Upper lobe of right lung (tissue), 1 donor: ENCODE results near the gene RNF121. TPM values are rescaled to one million over a fixed set of nuclear protein-coding genes. Genes with fewer than 3 reads are reported as not detected.

Experiments used
- ATAC-seq: fragments of 200-7000 bp; cut with Tn5 transposase; one replicate; pipeline ENCODE4 v1.9.1; 2020; ENCODE audit warnings: mild to moderate bottlenecking, moderate library complexity
- DNase-seq: peaks from one replicate; pipeline ENCODE4 v3.0.0-alpha.2; 2020
- H3K27ac ChIP-seq: fragments of 200-600 bp; one replicate; pipeline ENCODE4 v1.8.0; 2022
- H3K27me3 ChIP-seq: fragments of 200-600 bp; one replicate; pipeline ENCODE4 v1.8.0; 2022; ENCODE audit warnings: mild to moderate bottlenecking
- H3K36me3 ChIP-seq: fragments of 200-600 bp; one replicate; pipeline ENCODE4 v1.8.0; 2022
- H3K4me1 ChIP-seq: fragments of 200-600 bp; one replicate; pipeline ENCODE4 v1.8.0; 2022
- H3K4me3 ChIP-seq: fragments of 200-600 bp; one replicate; pipeline ENCODE4 v1.8.0; 2022; ENCODE audit warnings: mild to moderate bottlenecking
- H3K9me3 ChIP-seq: fragments of 200-600 bp; one replicate; pipeline ENCODE4 v1.8.0; 2022
- CTCF ChIP-seq: fragments of 200-600 bp; IDR thresholded peaks from one replicate; pipeline ENCODE4 v1.8.0; 2022; ENCODE audit warnings: antibody characterized with exemption
- intact Hi-C: fragments of 100-400 bp; cut with DNase I; formaldehyde crosslinking; loops from one replicate; pipeline ENCODE4 v1.11.0; 2022
- total RNA-seq: library from RNA; stranded (reverse); fragmentation: NEBNext Ultra II Directional; extraction: Animal tissue kit (Norgen Biotek cat#: 25700); gene quantifications from one replicate; pipeline ENCODE4 v1.2.1, GENCODE V29; 2021
- donor health status: DM: no; HTN: yes; CAD: no; lungs with severe emphysema.

The RNF121 gene
- total RNA-seq, 1 donor from 2014 or later = 26.8 TPM

- H3K27ac ChIP-seq = no peak overlapping the region
- intact Hi-C loops = no loop called here
- DNase-seq (no peak), ATAC-seq (no peak)
- TF ChIP-seq CTCF = no peak
- H3K4me3 ChIP-seq = no peak overlapping the region
- H3K27me3 ChIP-seq = no peaks in the 10 kb centered on the region
- no peaks in the 10 kb centered on the region for H3K9me3 ChIP-seq
- peaks cover 41% of the 10 kb centered on the region for H3K4me1 ChIP-seq
- H3K36me3 ChIP-seq = peaks cover 94% of the 10 kb centered on the region
These were observed 101.7 kb downstream of the RNF121 start for GRCh38 chr11:72030472-72031045.

DNA sequence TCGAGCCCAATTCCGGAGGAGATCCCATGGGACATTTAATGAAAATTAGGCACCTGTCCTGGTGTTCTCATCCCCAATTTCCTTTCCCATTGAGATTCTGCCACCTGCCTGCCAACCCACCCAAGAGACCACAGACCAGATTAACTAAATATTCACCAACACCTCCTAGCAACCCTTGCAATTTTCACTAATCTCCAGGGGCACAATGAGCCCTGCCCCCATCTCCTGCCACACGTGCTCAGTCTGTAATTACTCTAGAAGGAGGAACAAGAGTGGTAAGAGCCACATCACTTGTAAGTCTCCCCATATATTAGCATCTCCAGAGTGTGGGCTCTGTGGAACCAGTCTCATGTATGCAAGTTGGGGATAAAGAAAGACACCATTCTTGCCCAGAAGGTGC is 107.8 kb downstream of the RNF121 start:
- Histone ChIP-seq H3K27me3 (no peaks in the 10 kb centered on the region), H3K4me3 (no peak overlapping the region), H3K4me1 (peaks cover 54% of the 10 kb centered on the region), H3K9me3 (no peaks in the 10 kb centered on the region), H3K27ac (no peak overlapping the region), H3K36me3 (peaks cover 42% of the 10 kb centered on the region)
- intact Hi-C loops = no loop called here
- DNase-seq (no peak), ATAC-seq (no peak)
- no peak for TF ChIP-seq CTCF

DNA sequence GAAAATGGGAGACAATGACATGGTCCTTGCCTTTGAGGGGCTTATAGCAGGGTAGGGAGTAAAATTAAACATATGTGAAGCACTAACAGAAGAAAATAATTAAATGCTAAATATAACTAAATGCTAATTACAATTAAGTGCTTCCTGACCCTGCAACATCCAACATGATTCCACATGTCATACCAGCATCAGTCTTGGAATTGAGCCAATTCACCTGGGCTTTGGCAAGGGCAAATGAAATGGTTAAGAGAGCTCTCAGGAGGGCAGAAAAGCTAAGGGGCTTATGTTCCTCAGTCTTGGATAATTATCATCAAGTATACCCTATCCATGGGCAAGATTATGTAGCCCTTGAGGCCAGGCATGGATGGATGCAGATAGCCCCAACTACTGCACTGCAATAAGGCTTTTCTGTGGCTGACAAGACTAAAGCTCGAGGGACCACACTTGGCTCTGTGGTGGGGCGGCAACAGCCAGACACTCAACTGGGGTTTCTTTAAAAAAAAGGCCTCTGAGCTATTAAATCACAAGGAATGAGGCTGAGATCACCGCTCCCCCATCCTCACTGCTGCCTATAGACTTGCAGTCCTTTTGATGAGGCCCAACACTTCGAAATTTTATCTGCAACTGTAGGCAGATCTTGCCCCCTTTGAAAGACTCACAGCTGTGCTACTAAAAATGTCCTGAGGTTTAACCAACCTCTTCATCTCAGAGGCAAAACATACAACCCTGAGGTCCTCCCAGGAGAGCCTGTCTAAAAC is 108.9 kb downstream of the RNF121 start:
- no peak for TF ChIP-seq CTCF
- H3K36me3 ChIP-seq = peaks cover 31% of the 10 kb centered on the region
- no peaks in the 10 kb centered on the region for H3K27me3 ChIP-seq
- DNase-seq (no peak), ATAC-seq (no peak)
- peak overlapping the region; percentile 98 for H3K27ac ChIP-seq
- H3K4me3 ChIP-seq = peak overlapping the region; percentile 68
- intact Hi-C loops = no loop called here
- peaks cover 58% of the 10 kb centered on the region for H3K4me1 ChIP-seq
- H3K9me3 ChIP-seq = no peaks in the 10 kb centered on the region

- peak overlapping the region; percentile 98 for H3K27ac ChIP-seq
- peaks cover 54% of the 10 kb centered on the region for H3K4me1 ChIP-seq
- ATAC-seq = peak; percentile 9
- intact Hi-C loops = no loop called here
- H3K27me3 ChIP-seq = no peaks in the 10 kb centered on the region
- no peak for DNase-seq
- no peak for TF ChIP-seq CTCF
- H3K9me3 ChIP-seq = no peaks in the 10 kb centered on the region
- H3K4me3 ChIP-seq = peak overlapping the region; percentile 68
- peaks cover 24% of the 10 kb centered on the region for H3K36me3 ChIP-seq
These were observed 109.6 kb downstream of the RNF121 start for GRCh38 chr11:72038491-72038890.

- ATAC-seq (peak; percentile 52), DNase-seq (peak; percentile 82)
- TF ChIP-seq CTCF = no peak
- H3K27ac ChIP-seq = peak overlapping the region; percentile 98
- intact Hi-C loops = no loop called here
- H3K27me3 ChIP-seq = no peaks in the 10 kb centered on the region
- no peaks in the 10 kb centered on the region for H3K9me3 ChIP-seq
- peak overlapping the region; percentile 68 for H3K4me3 ChIP-seq
- peaks cover 16% of the 10 kb centered on the region for H3K36me3 ChIP-seq
- peaks cover 52% of the 10 kb centered on the region for H3K4me1 ChIP-seq
These were observed 110.4 kb downstream of the RNF121 start for GRCh38 chr11:72039031-72039855.
